HG02870 (cell line): ENCODE data around the gene SPRED3.

Experiments used
- ATAC-seq: cut with Tn5 transposase; IDR thresholded peaks from one replicate; pipeline ENCODE4 v1.9.1; 2021; ENCODE audit warnings: mild to moderate bottlenecking, moderate library complexity; ENCODE audit not compliant: unreplicated experiment

SPRED3 gene

GRCh38 chr19:38443458-38443999 lies 55.0 kb downstream of the SPRED3 start:
- ATAC-seq = no peak

GRCh38 chr19:38444026-38444425 lies 55.5 kb downstream of the SPRED3 start:
- ATAC-seq = no peak

- no peak for ATAC-seq
Measured at GRCh38 chr19:38445362-38445761, 56.9 kb downstream of the SPRED3 start.

GRCh38 chr19:38448225-38448624 lies 59.7 kb downstream of the SPRED3 start:
- ATAC-seq = no peak
